GM10266 (cell line): Measurements from ENCODE around the gene CSF3.

Experiments
- DNase-seq: peaks from one replicate; pipeline ENCODE4 v3.0.0; 2012; ENCODE audit errors: extremely low spot score
- CTCF ChIP-seq: IDR thresholded peaks from 2 replicates; pipeline ENCODE4 v1.5.1; 2012; ENCODE audit warnings: mild to moderate bottlenecking, low read depth; ENCODE audit not compliant: control insufficient read depth, insufficient read depth; ENCODE audit errors: missing control alignments

CSF3 gene

GRCh38 chr17:40014375-40014980 is 762 bp upstream of the CSF3 start:
- no peak for TF ChIP-seq CTCF

GRCh38 chr17:40015998-40016985 is 1.1 kb downstream of the CSF3 start:
- no peak for DNase-seq
- no peak for TF ChIP-seq CTCF

More at GRCh38 chr17:40014375-40014980, 762 bp upstream of the CSF3 start:
- no peak for DNase-seq

- no peak for DNase-seq
- TF ChIP-seq CTCF = no peak
Observed at GRCh38 chr17:40017422-40018080, 2.3 kb downstream of the CSF3 start.

- TF ChIP-seq CTCF = no peak
- DNase-seq = no peak
Observed at GRCh38 chr17:40018211-40019121, 3.2 kb downstream of the CSF3 start.

GRCh38 chr17:40019140-40019991 is 4.1 kb downstream of the CSF3 start:
- TF ChIP-seq CTCF = no peak
- DNase-seq = no peak

GRCh38 chr17:40020146-40020545 is 4.9 kb downstream of the CSF3 start:
- DNase-seq = no peak
- no peak for TF ChIP-seq CTCF
